Neural cell (in vitro differentiated cells): ENCODE measurements around the gene NDOR1. TPM values are rescaled to one million over a fixed set of nuclear protein-coding genes. Genes with fewer than 3 reads are reported as not detected.

ENCODE experiments used
- H2AFZ ChIP-seq: fragments of 200-600, 300-800 bp; sonication (generic), shearing (Covaris generic); 2 replicates; pipeline ENCODE4 v1.6.0; 2014; ENCODE audit warnings: low read depth, mild to moderate bottlenecking, antibody characterized with exemption, low read length, moderate library complexity
- H3F3A ChIP-seq: fragments of 200-600 bp; shearing (Covaris generic); 2 replicates; pipeline ENCODE4 v1.6.1; 2016; ENCODE audit warnings: mild to moderate bottlenecking, moderate library complexity, mixed read lengths, antibody characterized with exemption, low read length; ENCODE audit not compliant: insufficient read depth, poor library complexity, severe bottlenecking
- H3K27ac ChIP-seq: fragments of 200-600, 300-800 bp; sonication (generic), shearing (Covaris generic); 2 replicates; pipeline ENCODE4 v1.5.1; 2014; ENCODE audit warnings: mild to moderate bottlenecking, low read length, moderate library complexity
- H3K27me3 ChIP-seq: fragments of 300-800, 200-600 bp; sonication (generic), shearing (Covaris generic); 2 replicates; pipeline ENCODE4 v1.6.0; 2014; ENCODE audit warnings: mild to moderate bottlenecking, low read depth, low read length, moderate library complexity; ENCODE audit not compliant: insufficient read depth
- H3K36me3 ChIP-seq: fragments of 300-800, 200-600 bp; sonication (generic), shearing (Covaris generic); 2 replicates; pipeline ENCODE4 v1.5.1; 2014; ENCODE audit warnings: mild to moderate bottlenecking, antibody characterized with exemption, low read length, moderate library complexity; ENCODE audit not compliant: insufficient read depth
- H3K4me2 ChIP-seq: fragments of 300-800, 200-600 bp; sonication (generic), shearing (Covaris generic); 2 replicates; pipeline ENCODE4 v1.6.0; 2014; ENCODE audit warnings: mild to moderate bottlenecking, low read length
- H3K4me3 ChIP-seq: fragments of 300-800, 200-600 bp; sonication (generic), shearing (Covaris generic); 2 replicates; pipeline ENCODE4 v1.5.1; 2014; ENCODE audit warnings: mild to moderate bottlenecking, low read length, moderate library complexity
- H3K79me2 ChIP-seq: fragments of 200-600 bp; shearing (Covaris generic); replicated peaks from 2 replicates; pipeline ENCODE4 v1.6.0; 2014; ENCODE audit warnings: mild to moderate bottlenecking, low read length, moderate library complexity; ENCODE audit not compliant: insufficient read depth
- H3K9ac ChIP-seq: fragments of 300-800, 200-600 bp; sonication (generic), shearing (Covaris generic); 2 replicates; pipeline ENCODE4 v1.6.1; 2016; ENCODE audit warnings: mild to moderate bottlenecking, low read length, mixed read lengths
- H3K9me2 ChIP-seq: fragments of 200-600 bp; shearing (Covaris generic); 2 replicates; pipeline ENCODE4 v1.6.1; 2016; ENCODE audit warnings: mild to moderate bottlenecking, low read length, mixed read lengths; ENCODE audit not compliant: insufficient read depth
- H3K9me3 ChIP-seq: fragments of 200-600, 300-800 bp; sonication (generic), shearing (Covaris generic); 2 replicates; pipeline ENCODE4 v1.6.1; 2016; ENCODE audit warnings: mild to moderate bottlenecking, mixed run types, low read length, moderate library complexity, mixed read lengths
- H4K20me1 ChIP-seq: fragments of 200-600 bp; shearing (Covaris generic); 2 replicates; pipeline ENCODE4 v1.6.1; 2016; ENCODE audit warnings: mild to moderate bottlenecking, mixed run types; ENCODE audit not compliant: insufficient read depth
- CTCF ChIP-seq: fragments of 450-650 bp; IDR thresholded peaks from 2 replicates; pipeline ENCODE4 v1.5.1; 2014; ENCODE audit warnings: antibody characterized with exemption, mild to moderate bottlenecking, moderate library complexity; ENCODE audit not compliant: poor library complexity, severe bottlenecking
- EP300 ChIP-seq: fragments of 450-650 bp; conservative IDR thresholded peaks from 2 replicates; pipeline ENCODE4 v1.6.1; 2014; ENCODE audit warnings: antibody characterized with exemption, mild to moderate bottlenecking, moderate library complexity; ENCODE audit not compliant: poor library complexity, severe bottlenecking
- EZH2 ChIP-seq: fragments of 200-600, 300-800 bp; shearing (Covaris generic), sonication (generic); IDR thresholded peaks from 2 replicates; pipeline ENCODE4 v1.6.1; 2014; ENCODE audit warnings: antibody characterized with exemption, low read length, borderline replicate concordance, mild to moderate bottlenecking; ENCODE audit not compliant: insufficient read depth, poor library complexity, severe bottlenecking
- MXI1 ChIP-seq: fragments of 450-650 bp; conservative IDR thresholded peaks from 2 replicates; pipeline ENCODE4 v1.6.1; 2014; ENCODE audit warnings: antibody characterized with exemption, mild to moderate bottlenecking; ENCODE audit not compliant: poor library complexity, severe bottlenecking
- POLR2AphosphoS5 ChIP-seq: IDR thresholded peaks from 2 replicates; pipeline ENCODE4 v1.6.1; 2012
- RAD21 ChIP-seq: fragments of 450-650 bp; conservative IDR thresholded peaks from 2 replicates; pipeline ENCODE4 v1.6.1; 2014; ENCODE audit warnings: antibody characterized with exemption, mild to moderate bottlenecking, moderate library complexity
- REST ChIP-seq: IDR thresholded peaks from 2 replicates; pipeline ENCODE4 v1.6.1; 2012; ENCODE audit warnings: borderline replicate concordance
- SMC3 ChIP-seq: fragments of 450-650 bp; conservative IDR thresholded peaks from 2 replicates; pipeline ENCODE4 v1.6.1; 2014; ENCODE audit warnings: antibody characterized with exemption, mild to moderate bottlenecking, moderate library complexity; ENCODE audit not compliant: poor library complexity
- TAF1 ChIP-seq: IDR thresholded peaks from 2 replicates; pipeline ENCODE4 v1.6.1; 2012; ENCODE audit warnings: low read depth
- polyA plus RNA-seq: library from polyadenylated mRNA; depleted of rRNA; stranded (reverse); fragments of >200 nt; gene quantifications from 2 replicates; pipeline ENCODE4 v1.2.3, GENCODE V29; 2014

NDOR1 gene
- polyA plus RNA-seq, 1 donor from 2014 or later: 18.2 TPM

DNA sequence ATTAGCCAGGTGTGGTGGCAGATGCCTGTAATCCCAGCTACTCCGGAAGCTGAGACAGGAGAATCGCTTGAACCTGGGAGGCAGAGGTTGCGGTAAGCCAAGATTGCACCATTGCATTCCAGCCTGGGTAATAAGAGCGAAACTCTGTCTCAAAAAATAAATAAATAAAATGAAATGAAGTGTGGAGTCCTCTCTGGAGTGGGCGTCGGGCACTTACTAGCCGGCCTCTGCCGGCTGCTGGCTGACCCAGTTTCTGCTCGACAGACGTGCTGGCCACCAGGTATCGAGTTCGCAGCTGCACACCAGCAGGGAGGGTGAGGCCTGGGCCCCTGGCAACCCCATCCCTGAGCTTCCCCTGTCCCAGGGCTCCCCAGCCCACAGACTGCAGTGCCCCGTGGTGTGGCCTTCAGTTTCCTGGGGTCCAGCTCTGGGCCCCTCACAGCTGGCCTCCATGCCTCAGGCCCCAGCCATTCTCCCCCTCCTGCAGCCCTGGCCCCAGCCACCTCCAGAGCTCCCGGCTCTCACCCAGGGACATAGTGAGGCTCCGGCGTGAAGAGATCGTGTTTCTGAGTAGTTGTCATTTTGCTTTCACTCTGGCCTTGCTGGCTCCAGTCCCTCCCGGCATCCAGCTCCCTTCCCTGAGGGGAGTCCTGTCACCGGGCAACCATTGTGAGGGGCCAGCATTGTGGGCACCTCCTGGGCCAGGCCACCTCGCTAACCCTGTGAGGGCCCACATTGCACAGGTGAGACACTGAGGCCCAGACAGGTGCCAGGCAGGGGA is 41.8 kb downstream of the NDOR1 start:
- Histone ChIP-seq H3K4me3 (no peak overlapping the region), H3K9me2 (no peaks in the 10 kb centered on the region), H3K9me3 (no peaks in the 10 kb centered on the region), H4K20me1 (no peaks in the 10 kb centered on the region), H2AFZ (no peak overlapping the region), H3F3A (no peaks in the 10 kb centered on the region), H3K27me3 (no peaks in the 10 kb centered on the region), H3K9ac (no peak overlapping the region), H3K27ac (no peak overlapping the region), H3K36me3 (no peaks in the 10 kb centered on the region), H3K4me2 (no peak overlapping the region), H3K79me2 (peaks cover 6% of the 10 kb centered on the region)
- TF ChIP-seq RAD21 (no peak), EZH2 (no peak), MXI1 (no peak), POLR2AphosphoS5 (no peak)

DNA sequence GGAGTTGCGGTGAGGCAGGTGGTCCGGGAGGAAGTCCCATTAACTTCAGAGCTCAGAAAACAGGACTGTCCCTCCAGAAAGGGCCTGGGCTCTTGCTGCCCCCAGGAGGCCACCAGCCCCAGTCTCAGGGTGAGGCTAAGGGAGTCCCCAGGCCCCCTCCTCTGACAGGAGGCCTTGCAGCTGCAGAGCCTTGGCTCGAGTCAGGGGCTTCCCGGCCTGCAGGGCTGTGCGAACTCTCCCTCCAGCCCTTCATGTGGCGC is 42.3 kb downstream of the NDOR1 start:
- Histone ChIP-seq H3K27ac (no peak overlapping the region), H3K4me2 (no peak overlapping the region), H3K9ac (no peak overlapping the region), H3K9me2 (no peaks in the 10 kb centered on the region), H4K20me1 (no peaks in the 10 kb centered on the region), H3K36me3 (no peaks in the 10 kb centered on the region), H3K79me2 (peaks cover 1% of the 10 kb centered on the region), H3K4me3 (no peak overlapping the region), H3K9me3 (no peaks in the 10 kb centered on the region), H3F3A (no peaks in the 10 kb centered on the region), H3K27me3 (no peaks in the 10 kb centered on the region), H2AFZ (no peak overlapping the region)
- TF ChIP-seq REST (no peak), MXI1 (no peak), SMC3 (no peak), RAD21 (no peak), EP300 (no peak), TAF1 (no peak)

GRCh38 chr9:137250329-137251193 is 45.1 kb downstream of the NDOR1 start:
- H3F3A ChIP-seq: no peaks in the 10 kb centered on the region
- H3K4me2 ChIP-seq: no peak overlapping the region
- no peaks in the 10 kb centered on the region for H4K20me1 ChIP-seq
- H3K4me3 ChIP-seq: no peak overlapping the region
- H3K27me3 ChIP-seq: no peaks in the 10 kb centered on the region
- H3K9ac ChIP-seq: no peak overlapping the region
- H2AFZ ChIP-seq: no peak overlapping the region
- H3K9me3 ChIP-seq: no peaks in the 10 kb centered on the region
- peaks cover 3% of the 10 kb centered on the region for H3K79me2 ChIP-seq
- no peaks in the 10 kb centered on the region for H3K36me3 ChIP-seq
- no peak for TF ChIP-seq SMC3
- no peak for TF ChIP-seq MXI1
- TF ChIP-seq POLR2AphosphoS5: no peak
- no peak for TF ChIP-seq REST
- no peak for TF ChIP-seq TAF1
- TF ChIP-seq EP300: no peak
- no peak for TF ChIP-seq CTCF
- no peak for TF ChIP-seq EZH2
- no peak for TF ChIP-seq RAD21
- H3K9me2 ChIP-seq: no peaks in the 10 kb centered on the region
- no peak overlapping the region for H3K27ac ChIP-seq
